ENCODE results near the gene C1QTNF8. TPM values are rescaled to one million over a fixed set of nuclear protein-coding genes. Genes with fewer than 3 reads are reported as not detected.

Gene C1QTNF8
- total RNA-seq, 1 experiment from 2014 or later = 0.39 TPM

DNA sequence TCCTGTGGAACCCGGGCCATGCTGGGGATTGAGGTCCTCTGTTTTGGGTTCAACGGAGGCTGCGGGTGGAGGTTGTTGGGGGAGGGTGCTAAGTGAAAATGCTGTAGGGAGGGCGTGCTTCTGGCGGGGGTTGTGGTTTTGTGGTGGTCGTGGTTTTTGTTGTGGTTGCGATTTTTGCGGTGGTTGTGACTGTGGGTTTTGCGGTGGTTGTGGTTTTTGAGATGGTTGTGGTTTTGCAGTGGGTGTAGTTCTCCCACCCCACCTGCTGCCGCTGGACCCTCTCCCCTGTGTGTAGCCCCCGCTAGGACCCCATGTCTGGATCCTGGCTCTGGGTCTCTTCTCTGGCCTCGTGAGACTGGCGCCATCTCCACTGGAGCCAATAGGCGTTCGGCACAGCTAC is 28.4 kb downstream of the C1QTNF8 start:
- H3K27ac ChIP-seq (ENCODE audit: low read length) = no peak overlapping the region
- in situ Hi-C loops (cut with HindIII; ENCODE audit: low pct_unique_long_range_greater_than_20kb, low sequenced_read_pairs) = no loop called here
- H3K9me3 ChIP-seq (ENCODE audit: control insufficient read depth, insufficient read depth, low read depth, low read length) = no peaks in the 10 kb centered on the region
- ATAC-seq (no peak), DNase-seq (ENCODE audit: low read depth, low spot score) (no peak)
- no TSS peak for BruUV-seq (replicated peaks)
- H3K36me3 ChIP-seq (ENCODE audit: control insufficient read depth, insufficient read depth, low read length) = no peaks in the 10 kb centered on the region
- peaks cover 20% of the 10 kb centered on the region for H3K4me1 ChIP-seq (ENCODE audit: control insufficient read depth, insufficient read depth, low read length)
- H3K27me3 ChIP-seq (ENCODE audit: control insufficient read depth, insufficient read depth, low read length) = no peaks in the 10 kb centered on the region; the same call in 1 of the 2 replicates
- TF ChIP-seq TCF7L2 (IDR thresholded peaks at IDR 0.05; ENCODE audit: low read depth, low read length) (no peak), CTCF (IDR thresholded peaks at IDR 0.05) (no peak), POLR2AphosphoS5 (IDR thresholded peaks at IDR 0.05; ENCODE audit: low read depth, low read length) (no peak), SIN3A (IDR thresholded peaks at IDR 0.05; ENCODE audit: borderline replicate concordance, insufficient read depth, low read depth, low read length) (no peak), REST (IDR thresholded peaks at IDR 0.05; ENCODE audit: insufficient read depth in 1 of 2, low read depth in 2 of 2, low read length in 1 of 2) (no peak)
- ChIA-PET CTCF (no interaction called here), POLR2A (no interaction called here)
- no peak overlapping the region for H3K4me3 ChIP-seq (ENCODE audit: low read depth in 2 of 2, low read length in 2 of 2)
- intact Hi-C loops (cut with micrococcal nuclease; ENCODE audit: unreplicated experiment) = no loop called here

GRCh38 chr16:1066584-1067172 is 29.4 kb downstream of the C1QTNF8 start:
- peaks cover 13% of the 10 kb centered on the region for H3K4me1 ChIP-seq (ENCODE audit: control insufficient read depth, insufficient read depth, low read length)
- no peaks in the 10 kb centered on the region for H3K9me3 ChIP-seq (ENCODE audit: control insufficient read depth, insufficient read depth, low read depth, low read length)
- in situ Hi-C loops (cut with HindIII; ENCODE audit: low pct_unique_long_range_greater_than_20kb, low sequenced_read_pairs) (no loop called here), intact Hi-C loops (cut with micrococcal nuclease; ENCODE audit: unreplicated experiment) (no loop called here)
- no peak overlapping the region for H3K27ac ChIP-seq (ENCODE audit: low read length)
- no peaks in the 10 kb centered on the region for H3K36me3 ChIP-seq (ENCODE audit: control insufficient read depth, insufficient read depth, low read length)
- ATAC-seq = no peak
- CTCF ChIA-PET = no interaction called here
- POLR2A ChIA-PET = no interaction called here
- no peaks in the 10 kb centered on the region for H3K27me3 ChIP-seq (ENCODE audit: control insufficient read depth, insufficient read depth, low read length)
- no peak overlapping the region for H3K4me3 ChIP-seq (ENCODE audit: low read depth in 2 of 2, low read length in 2 of 2)
- BruUV-seq (replicated peaks) = no TSS peak
- no peak for DNase-seq (ENCODE audit: low read depth, low spot score)
- TF ChIP-seq POLR2AphosphoS5 (IDR thresholded peaks at IDR 0.05; ENCODE audit: low read depth, low read length) (no peak), CTCF (IDR thresholded peaks at IDR 0.05) (no peak), TCF7L2 (IDR thresholded peaks at IDR 0.05; ENCODE audit: low read depth, low read length) (no peak), SIN3A (IDR thresholded peaks at IDR 0.05; ENCODE audit: borderline replicate concordance, insufficient read depth, low read depth, low read length) (no peak), REST (IDR thresholded peaks at IDR 0.05; ENCODE audit: insufficient read depth in 1 of 2, low read depth in 2 of 2, low read length in 1 of 2) (no peak)
